ENCODE measurements around the gene ITPK1.

ITPK1 gene

GRCh38 chr14:93057586-93058280 lies 58.0 kb downstream of the ITPK1 start:
- no peak for DNase-seq

DNA sequence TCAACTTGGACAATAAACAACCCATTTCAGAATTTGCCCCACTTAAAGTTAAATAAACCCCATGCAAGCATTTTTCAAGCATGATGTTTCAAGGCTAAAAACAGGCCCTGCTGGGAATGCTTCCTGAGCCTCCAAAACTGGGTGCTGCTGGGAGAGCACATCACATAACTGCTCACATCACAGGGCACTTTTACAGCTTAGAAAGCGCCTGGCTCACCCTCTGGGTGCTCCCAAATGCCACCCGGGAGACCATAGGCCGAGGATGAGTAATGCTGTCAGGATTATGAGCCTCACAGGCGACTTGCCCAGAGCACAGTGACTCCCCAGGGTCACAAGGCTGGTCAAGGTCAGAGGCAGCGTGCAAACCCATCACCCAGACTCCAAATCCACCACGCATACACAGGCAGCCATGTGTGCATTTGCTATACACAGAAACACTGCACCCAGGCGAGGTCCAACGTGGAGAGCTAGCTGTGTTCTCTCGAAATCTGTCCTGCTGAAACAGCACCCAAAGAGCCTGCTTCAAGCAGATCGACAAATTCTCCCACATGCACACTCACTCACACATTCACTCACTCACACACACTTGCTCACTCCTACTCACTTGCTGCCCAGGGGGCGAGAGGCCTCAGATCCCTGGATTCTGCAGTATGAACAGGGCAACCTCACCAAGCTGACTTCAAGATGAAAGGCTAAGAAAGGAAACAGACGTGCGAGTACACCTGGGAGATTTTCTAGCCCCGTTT lies 58.7 kb downstream of the ITPK1 start:
- DNase-seq = no peak

DNA sequence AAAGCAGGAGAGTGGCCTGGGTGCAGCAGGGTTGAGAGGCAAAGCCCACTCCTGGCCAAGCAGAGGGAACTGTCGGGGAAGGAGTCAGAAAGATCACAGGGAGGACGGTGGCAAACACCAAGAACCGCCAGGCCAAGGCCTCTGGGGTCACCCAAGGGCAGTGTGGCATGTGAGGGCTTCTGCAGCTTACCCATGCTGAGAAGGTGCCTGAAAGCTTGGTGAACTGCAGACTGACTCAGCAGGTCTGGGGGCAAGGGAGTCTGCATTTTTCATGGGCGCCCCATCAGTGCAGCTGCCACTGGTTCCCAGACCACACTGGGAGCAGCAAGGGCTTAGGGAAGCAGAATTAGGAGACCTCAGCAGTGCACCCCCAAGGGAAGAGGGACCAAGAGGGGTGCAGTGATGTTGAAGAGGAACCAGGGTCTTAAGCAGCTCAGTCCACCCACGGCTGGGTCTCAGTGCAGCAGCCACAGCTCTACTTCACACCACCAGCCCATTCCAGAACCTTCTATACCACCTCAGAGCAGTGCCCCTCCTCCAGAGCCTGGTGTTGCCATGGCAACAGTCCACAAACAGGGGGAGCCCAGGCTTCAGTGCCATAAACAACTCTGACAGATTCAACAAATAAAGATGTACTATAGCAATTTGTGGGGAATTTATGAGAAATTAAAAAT lies 59.4 kb downstream of the ITPK1 start:
- no peak for DNase-seq

GRCh38 chr14:93055651-93056115 lies 60.0 kb downstream of the ITPK1 start:
- no peak for DNase-seq

DNA sequence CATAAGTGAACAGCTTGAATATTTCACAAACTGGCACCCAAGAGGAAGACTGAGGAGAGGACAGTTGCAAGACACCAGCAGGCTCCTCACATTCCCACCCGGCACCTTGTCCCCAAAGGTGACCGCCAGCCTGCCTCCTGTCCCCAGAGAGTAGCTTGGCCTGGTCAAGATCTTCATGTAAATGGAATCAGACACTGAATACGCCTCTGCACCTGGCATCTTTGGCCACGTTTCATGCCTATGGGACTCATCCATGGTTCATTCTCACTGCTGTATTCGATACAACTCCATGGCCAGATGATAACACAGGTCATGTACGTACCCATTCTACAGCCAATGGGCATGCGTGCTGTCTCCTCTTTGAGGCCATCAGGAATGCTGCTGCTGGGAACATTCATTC lies 60.8 kb downstream of the ITPK1 start:
- DNase-seq = no peak

DNA sequence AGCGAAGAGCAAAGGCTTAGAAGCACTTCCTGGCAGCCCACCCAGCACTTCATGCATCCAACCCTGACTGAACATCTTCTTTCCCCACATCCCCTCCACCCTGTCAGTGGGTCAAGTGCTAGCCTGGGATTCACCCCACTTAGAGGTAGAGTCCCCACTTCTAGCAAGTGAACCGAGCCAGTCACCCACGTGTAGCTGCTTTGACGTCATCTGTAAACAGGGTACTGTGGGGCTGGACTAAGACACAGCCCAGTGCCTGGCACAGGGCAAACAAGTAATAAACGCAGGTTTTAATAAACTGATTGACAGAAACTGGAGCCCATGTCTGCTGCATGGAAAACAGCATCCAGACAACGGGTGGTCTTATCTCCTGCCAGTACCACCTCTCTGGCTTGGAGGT lies 61.7 kb downstream of the ITPK1 start:
- DNase-seq = no peak

DNA sequence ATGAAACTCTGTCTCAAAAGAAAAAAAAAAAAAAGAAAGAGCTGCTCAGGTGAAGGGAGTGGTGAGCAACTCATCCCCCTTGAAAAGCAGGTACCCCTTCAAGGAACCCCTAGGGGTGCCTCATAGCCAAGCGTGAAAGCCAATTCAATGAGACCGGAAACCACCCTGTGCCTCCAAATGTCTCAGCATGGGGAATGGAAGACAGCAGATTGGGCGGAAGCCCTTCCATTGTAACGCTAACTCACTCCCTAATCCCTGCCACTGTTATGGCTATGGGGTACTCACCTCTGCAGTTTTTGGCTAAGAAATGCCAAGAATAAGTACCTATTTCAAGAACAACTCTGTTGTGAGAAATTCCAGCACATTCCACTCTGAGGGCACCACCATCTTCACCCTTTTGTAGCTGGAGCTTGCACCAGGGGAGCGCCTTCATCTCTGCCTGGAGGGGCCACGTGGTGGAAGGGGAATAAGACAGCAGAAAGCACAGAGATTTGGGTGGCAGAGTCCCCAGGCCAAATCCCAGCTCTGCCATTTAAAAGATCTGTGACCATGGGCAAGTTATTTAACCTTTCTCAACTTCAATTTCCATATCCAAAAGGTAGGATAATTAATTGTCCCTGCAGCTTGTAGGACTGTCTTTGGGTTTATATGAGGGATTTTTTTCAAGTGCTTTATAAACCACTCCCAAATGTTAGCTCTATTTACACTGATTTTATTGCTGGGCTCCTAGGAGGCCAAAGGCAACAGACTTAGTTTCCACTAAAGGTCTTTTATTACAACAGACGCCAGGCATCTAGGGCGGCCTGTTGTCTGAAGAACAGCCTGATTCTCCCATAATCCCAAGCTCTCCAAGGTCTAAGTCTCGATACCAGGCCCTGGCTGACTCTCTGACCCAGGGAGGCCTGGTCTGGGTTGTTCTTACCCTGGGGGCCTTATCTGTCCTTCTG lies 63.9 kb downstream of the ITPK1 start:
- DNase-seq = no peak

DNA sequence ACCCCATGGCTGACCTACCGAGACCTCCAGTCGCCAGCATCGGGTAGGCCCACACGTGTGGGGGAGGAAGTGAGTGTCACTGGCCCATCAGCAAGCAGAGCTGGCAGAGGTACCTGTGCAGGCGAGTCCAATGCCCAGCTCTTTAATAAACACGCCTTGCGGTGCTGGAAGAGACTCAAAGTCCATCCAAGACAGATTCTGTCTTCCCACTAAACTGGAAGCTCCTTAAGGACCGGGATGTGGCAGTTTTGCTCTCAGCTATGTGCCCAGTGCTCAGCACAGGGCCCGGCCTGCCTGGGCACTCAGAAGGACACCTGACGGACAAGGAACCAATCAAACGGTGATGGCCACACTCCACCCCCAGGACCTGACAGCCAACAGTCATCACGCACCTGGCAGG lies 65.0 kb downstream of the ITPK1 start:
- no peak for DNase-seq

DNA sequence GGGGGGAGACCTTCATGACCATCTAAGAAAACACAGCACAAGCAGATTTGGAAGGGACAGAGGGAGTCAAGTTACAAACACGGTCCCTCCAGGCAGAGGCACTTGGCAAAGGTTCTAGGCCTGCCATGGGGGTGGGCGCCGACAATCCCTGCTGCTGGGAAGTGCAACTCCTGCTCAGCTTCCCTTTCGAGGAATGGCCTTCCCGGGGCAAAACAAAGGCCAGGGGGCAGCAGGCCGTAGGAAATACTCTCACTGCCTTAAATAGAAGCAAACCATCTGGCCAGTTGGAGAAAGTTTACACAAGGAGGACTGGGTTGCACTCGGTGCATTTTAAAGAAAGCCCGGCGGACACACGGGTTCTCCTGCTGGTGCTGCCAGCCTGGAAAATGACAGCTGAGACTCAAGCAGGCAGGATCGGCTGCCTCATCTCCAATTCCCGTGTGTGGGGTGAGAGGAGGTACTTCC lies 65.8 kb downstream of the ITPK1 start:
- no peak for DNase-seq

DNA sequence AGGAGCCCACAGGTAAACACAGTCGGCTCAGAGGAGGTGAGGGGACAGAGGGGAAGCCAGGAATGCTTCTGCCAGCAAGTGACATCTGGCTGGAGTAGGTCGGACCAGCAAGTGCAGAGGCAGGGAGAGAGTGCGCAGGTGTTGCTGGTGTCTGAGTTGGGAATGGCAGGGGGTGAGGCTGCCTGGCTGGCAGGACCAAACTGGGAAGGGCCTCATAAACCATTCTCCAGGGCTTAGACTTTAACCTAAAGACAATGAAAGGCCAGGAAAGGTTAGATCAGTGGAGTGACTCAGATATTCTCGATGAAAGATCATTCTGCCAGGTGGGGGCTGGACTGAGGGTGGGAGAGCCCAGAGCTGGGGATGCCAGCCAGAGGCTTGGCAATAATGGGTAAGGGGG lies 66.4 kb downstream of the ITPK1 start:
- DNase-seq = no peak

DNA sequence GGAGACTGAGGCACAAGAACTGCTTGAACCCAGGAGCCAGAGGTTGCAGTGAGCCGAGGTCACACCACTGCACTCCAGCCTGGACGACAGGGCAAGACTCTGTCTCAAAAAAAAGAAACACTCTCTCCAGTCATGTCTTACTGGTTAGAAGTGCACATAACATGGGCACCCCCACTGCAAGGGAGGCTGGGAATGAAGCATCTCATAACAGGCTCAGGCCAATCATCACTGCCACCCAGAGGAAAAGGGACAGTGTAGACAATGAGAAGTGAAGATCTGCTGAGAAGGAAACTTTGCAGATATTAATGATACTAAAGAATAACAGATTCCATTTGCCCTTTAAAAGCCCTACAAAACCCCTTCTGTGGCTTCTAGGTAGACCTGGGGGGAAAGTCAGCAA lies 66.9 kb downstream of the ITPK1 start:
- no peak for DNase-seq

DNA sequence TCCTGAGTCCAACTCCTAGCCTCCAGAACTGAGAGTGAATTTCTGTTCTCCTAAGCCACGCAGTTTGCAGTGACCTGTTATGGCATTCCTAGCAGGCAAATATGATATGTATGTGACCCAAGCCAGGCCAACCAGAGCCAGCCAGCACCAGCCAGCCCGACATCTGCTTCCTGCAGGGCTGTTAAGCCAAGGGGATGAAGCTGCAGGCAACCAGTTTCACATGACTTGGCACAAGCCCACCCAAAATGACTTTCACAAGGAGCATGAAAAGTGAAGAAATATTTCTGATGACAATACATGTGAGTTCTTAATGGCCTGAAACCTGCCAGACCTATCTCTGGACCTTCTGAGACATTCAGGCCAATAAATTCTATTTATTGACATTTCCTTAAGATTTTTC lies 68.1 kb downstream of the ITPK1 start:
- no peak for DNase-seq

DNA sequence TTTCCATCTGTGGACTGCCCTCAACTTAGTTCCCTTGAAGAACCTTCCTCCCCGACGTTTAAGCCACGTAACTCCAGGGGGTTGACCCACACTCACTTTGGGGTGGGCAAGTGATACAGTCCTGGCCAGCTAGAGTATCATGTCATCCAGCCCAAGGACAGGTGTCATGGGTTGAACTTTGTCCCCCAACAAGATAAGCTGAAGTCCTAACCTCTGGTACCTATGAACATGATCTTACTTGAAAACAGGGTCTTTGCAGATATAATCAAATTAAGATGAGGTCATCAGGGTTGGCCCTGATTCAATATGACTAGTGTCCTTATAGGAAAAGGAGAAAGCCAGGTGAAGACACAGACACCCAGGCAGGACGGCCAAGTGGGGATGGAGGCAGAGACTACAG lies 68.6 kb downstream of the ITPK1 start:
- no peak for DNase-seq

GRCh38 chr14:93046705-93047050 lies 69.0 kb downstream of the ITPK1 start:
- no peak for DNase-seq

- no peak for DNase-seq
Observed at GRCh38 chr14:93045965-93046704, 69.6 kb downstream of the ITPK1 start.

DNA sequence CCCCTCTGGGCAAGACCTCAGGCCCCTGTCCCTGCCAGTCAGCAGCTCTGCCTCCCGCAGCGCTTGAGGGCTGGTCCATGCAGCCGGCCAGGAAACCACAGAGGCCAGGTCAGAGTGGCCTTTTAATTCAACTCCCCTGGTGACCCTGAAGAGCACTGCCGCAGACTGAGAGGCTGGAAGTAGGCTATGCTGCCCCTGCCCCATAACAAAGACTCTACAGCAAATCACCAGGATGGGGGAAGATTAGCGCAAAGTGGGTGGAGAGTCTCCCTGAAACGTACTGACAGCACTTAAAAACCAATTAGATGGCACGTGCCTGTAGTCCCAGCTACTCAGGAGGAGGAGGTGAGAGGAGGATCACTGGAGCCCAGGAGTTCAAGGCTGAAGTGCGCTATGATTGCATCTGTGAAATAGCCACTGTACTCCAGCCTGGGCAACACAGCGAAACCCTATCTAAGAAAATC lies 70.5 kb downstream of the ITPK1 start:
- no peak for DNase-seq

DNA sequence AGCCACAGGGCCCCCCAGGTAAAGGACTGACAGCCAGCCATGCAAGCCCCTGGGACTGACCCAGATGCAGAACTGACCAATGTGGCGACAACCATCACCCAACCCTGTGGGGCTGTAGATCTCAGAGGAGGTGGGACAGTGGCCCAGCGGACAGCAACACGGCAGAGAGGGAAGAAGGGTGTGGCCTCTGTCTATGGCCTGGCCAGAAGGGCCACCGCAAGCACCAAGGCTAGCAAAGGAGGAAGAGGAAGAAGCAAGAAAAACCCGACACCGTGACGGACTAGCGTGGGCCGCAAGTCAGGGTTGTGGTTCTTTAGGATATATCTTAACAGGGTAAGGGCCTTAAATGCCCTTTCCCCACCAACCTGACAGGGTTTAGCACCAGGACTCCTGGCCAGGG lies 71.2 kb downstream of the ITPK1 start:
- no peak for DNase-seq

DNA sequence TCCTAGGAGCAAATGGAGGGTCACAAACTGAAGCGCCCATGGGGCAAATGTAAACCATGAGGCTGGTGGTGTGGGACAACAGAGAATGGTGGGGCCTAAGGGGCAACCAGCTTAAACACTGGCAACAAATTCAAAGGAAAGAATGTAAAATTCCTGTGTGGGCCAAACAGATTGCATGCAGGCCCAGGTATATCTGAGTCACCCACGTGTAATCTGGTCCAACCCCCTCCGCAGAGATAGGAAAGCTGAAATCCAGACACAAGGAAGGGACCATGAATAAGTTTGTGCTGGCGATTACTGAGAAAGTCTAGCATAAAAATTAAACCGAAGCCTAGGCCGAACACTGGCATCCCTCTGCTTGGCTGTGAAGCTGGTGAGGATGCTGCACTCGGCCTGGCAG lies 71.6 kb downstream of the ITPK1 start:
- DNase-seq = no peak

- DNase-seq = no peak
Observed at GRCh38 chr14:93042968-93043940, 72.5 kb downstream of the ITPK1 start.

GRCh38 chr14:93041830-93042229 lies 73.9 kb downstream of the ITPK1 start:
- DNase-seq = no peak

DNA sequence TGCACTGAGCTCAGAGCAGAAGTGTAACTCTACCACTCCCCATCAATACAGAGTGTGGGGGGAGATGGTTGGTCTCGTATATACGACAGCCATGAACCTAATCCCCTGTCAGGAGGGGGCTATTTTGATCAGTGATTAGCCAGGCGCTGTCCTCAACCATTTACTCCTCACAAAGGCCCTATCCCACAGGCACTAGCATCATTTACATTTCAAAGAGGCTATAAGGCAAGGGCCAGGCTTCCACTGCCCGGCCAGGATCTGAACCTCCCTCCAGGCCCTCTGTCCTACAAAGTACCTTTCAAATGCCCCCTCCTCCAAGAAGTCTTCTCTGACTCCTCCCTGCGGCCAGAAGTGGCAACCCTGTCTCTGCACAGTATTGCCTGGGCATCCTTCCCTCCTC lies 74.7 kb downstream of the ITPK1 start:
- no peak for DNase-seq
